Hepatocyte (in vitro differentiated cells): ENCODE measurements around the gene ADTRP.

ENCODE experiments used
- EZH2 ChIP-seq: fragments of 200-600 bp; sonication (generic); IDR thresholded peaks from 2 replicates; pipeline ENCODE4 v1.6.1; 2016; ENCODE audit warnings: antibody characterized with exemption, mild to moderate bottlenecking, borderline replicate concordance
- TF ChIP-seq, protein P1 (sequence below): fragments of 200-600 bp; sonication (generic); IDR thresholded peaks from 2 replicates; pipeline ENCODE4 v1.5.1; 2016; ENCODE audit warnings: antibody characterized with exemption, mild to moderate bottlenecking; ENCODE audit not compliant: poor library complexity

DNA sequence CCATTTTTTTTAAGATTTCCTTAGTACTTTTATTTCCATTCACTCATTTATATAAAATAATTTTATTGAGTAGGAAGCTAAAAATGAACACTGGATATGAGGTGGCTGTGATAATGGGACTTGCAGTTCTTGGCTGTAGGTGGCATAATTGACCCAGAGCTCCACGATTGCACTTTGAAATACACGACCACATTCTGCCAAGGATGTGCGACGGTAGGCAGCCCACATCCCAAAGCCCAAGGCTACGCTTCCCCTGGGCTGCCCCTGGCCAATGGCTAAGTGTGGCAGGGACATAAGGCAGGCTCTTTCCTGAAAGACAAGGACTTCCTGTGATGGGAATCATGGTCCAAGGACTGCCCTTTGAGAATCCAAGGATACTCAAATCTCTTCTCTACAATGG lies 43.7 kb upstream of the ADTRP start:
- TF ChIP-seq EZH2: no peak
- TF ChIP-seq, protein P1, sequence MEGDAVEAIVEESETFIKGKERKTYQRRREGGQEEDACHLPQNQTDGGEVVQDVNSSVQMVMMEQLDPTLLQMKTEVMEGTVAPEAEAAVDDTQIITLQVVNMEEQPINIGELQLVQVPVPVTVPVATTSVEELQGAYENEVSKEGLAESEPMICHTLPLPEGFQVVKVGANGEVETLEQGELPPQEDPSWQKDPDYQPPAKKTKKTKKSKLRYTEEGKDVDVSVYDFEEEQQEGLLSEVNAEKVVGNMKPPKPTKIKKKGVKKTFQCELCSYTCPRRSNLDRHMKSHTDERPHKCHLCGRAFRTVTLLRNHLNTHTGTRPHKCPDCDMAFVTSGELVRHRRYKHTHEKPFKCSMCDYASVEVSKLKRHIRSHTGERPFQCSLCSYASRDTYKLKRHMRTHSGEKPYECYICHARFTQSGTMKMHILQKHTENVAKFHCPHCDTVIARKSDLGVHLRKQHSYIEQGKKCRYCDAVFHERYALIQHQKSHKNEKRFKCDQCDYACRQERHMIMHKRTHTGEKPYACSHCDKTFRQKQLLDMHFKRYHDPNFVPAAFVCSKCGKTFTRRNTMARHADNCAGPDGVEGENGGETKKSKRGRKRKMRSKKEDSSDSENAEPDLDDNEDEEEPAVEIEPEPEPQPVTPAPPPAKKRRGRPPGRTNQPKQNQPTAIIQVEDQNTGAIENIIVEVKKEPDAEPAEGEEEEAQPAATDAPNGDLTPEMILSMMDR: no peak
